H1 (cell line): Measurements from ENCODE around the gene ALOX5. TPM values are rescaled to one million over a fixed set of nuclear protein-coding genes. Genes with fewer than 3 reads are reported as not detected.

ENCODE experiments used
- CTCF ChIA-PET: fragments of 300-600 bp; sonication (Branson Sonifier 250); formaldehyde crosslinking; loops from one replicate; lab custom pipeline; 2021; ENCODE audit not compliant: partially characterized antibody; lab: Charles Lee
- POLR2A ChIA-PET: fragments of 300-600 bp; sonication (Branson Sonifier 250); formaldehyde crosslinking; loops from one replicate; lab custom pipeline; 2021; ENCODE audit warnings: inconsistent platforms; ENCODE audit not compliant: partially characterized antibody; lab: Charles Lee
- DNase-seq, 2 experiments: peaks; one replicate each; pipeline versions ENCODE4 v3.0.0 to v3.0.0-alpha.2; 2010 to 2022; ENCODE audit warnings: low spot score in 2 of 2, low read depth in 1 of 2, mixed read lengths in 1 of 2
- FAIRE-seq: peaks from 2 replicates; lab custom pipeline; 2011; peaks lifted over from hg19 to GRCh38; lab: Jason Lieb, UNC
- H2AFZ ChIP-seq: 2 replicates; pipeline ENCODE4 v1.8.1; 2012; ENCODE audit warnings: low read length, inconsistent platforms
- H2AK5ac ChIP-seq: 2 replicates; pipeline ENCODE4 v1.6.1; 2013; ENCODE audit warnings: low read depth, low read length
- H2BK120ac ChIP-seq: replicated peaks from 2 replicates; pipeline ENCODE3; 2013; ENCODE audit warnings: low read depth, low read length, inconsistent platforms
- H2BK12ac ChIP-seq: 2 replicates; pipeline ENCODE4 v1.6.1; 2013; ENCODE audit warnings: low read depth, low read length
- H2BK15ac ChIP-seq: 2 replicates; pipeline ENCODE4 v1.6.1; 2013; ENCODE audit warnings: low read length
- H2BK20ac ChIP-seq: 2 replicates; pipeline ENCODE4 v1.6.1; 2013; ENCODE audit warnings: low read length
- H2BK5ac ChIP-seq: 2 replicates; pipeline ENCODE4 v1.6.1; 2013; ENCODE audit warnings: low read depth, low read length
- H3K14ac ChIP-seq: 2 replicates; pipeline ENCODE4 v1.6.1; 2013; ENCODE audit warnings: inconsistent platforms; ENCODE audit not compliant: insufficient read length
- H3K18ac ChIP-seq: 2 replicates; pipeline ENCODE4 v1.6.1; 2013; ENCODE audit warnings: low read length; ENCODE audit errors: extremely low read depth
- H3K23ac ChIP-seq: 2 replicates; pipeline ENCODE4 v1.6.1; 2013; ENCODE audit warnings: inconsistent platforms; ENCODE audit not compliant: insufficient read length
- H3K23me2 ChIP-seq: 2 replicates; pipeline ENCODE4 v1.6.1; 2013; ENCODE audit warnings: low read depth, low read length
- H3K27ac ChIP-seq: 2 replicates; pipeline ENCODE4 v1.6.1; 2011; ENCODE audit warnings: low read depth, low read length, inconsistent platforms
- H3K27me3 ChIP-seq, 4 experiments: replicated peaks in 1 of 4; 1 replicate in 1 of 4; 2 replicates in 3 of 4; pipeline versions ENCODE4 v1.6.1 to v1.8.1; 2011 to 2013; ENCODE audit warnings: low read length in 3 of 4, mild to moderate bottlenecking in 3 of 4, inconsistent platforms in 2 of 4, mixed read lengths in 2 of 4, moderate library complexity in 1 of 4; ENCODE audit not compliant: control insufficient read depth in 3 of 4, insufficient read depth in 3 of 4; ENCODE audit errors: extremely low read depth in 1 of 4
- H3K36me3 ChIP-seq, 4 experiments: 2 replicates each; pipeline versions ENCODE4 v1.6.1 to v1.8.1; 2011 to 2013; ENCODE audit warnings: mild to moderate bottlenecking in 4 of 4, low read length in 3 of 4, moderate library complexity in 2 of 4, control low read depth in 1 of 4, inconsistent platforms in 1 of 4; ENCODE audit not compliant: insufficient read depth in 4 of 4, control insufficient read depth in 2 of 4
- H3K4ac ChIP-seq: replicated peaks from 2 replicates; pipeline ENCODE3; 2013; ENCODE audit warnings: low read length, low read depth, mixed read lengths, inconsistent platforms; ENCODE audit not compliant: insufficient read length
- H3K4me1 ChIP-seq, 4 experiments: replicated peaks in 1 of 4; 1 replicate in 1 of 4; 2 replicates in 3 of 4; pipeline versions ENCODE4 v1.6.1 to v1.8.1; 2011 to 2013; ENCODE audit warnings: low read length in 3 of 4, inconsistent platforms in 2 of 4, mixed read lengths in 1 of 4; ENCODE audit not compliant: insufficient read depth in 4 of 4, control insufficient read depth in 3 of 4
- H3K4me2 ChIP-seq, 2 experiments: 2 replicates each; pipeline versions ENCODE4 v1.6.1 to v1.8.1; 2011 to 2013; ENCODE audit warnings: low read depth in 2 of 2, low read length in 2 of 2, control low read depth in 1 of 2, inconsistent platforms in 1 of 2, mild to moderate bottlenecking in 1 of 2; ENCODE audit not compliant: insufficient read depth in 1 of 2
- H3K4me3 ChIP-seq, 4 experiments: fragments of 200-600, 300-600 bp in 1 of 4; sonication (generic), shearing (Covaris generic), sonication (Bioruptor Twin) in 1 of 4; 2 replicates each; pipeline versions ENCODE4 v1.5.1 to v1.8.1; 2011 to 2016; ENCODE audit warnings: low read length in 4 of 4, low read depth in 3 of 4, control low read depth in 2 of 4, inconsistent platforms in 2 of 4, mild to moderate bottlenecking in 2 of 4, mixed read lengths in 1 of 4, moderate library complexity in 1 of 4; ENCODE audit not compliant: insufficient read depth in 2 of 4; ENCODE audit errors: extremely low read depth in 1 of 4
- H3K56ac ChIP-seq: replicated peaks from 2 replicates; pipeline ENCODE3; 2013; ENCODE audit warnings: low read depth, mild to moderate bottlenecking, mixed read lengths, low read length, inconsistent platforms; ENCODE audit not compliant: insufficient read length
- H3K79me1 ChIP-seq: 2 replicates; pipeline ENCODE4 v1.6.1; 2013; ENCODE audit warnings: low read depth, low read length, control low read depth
- H3K79me2 ChIP-seq, 2 experiments: 2 replicates each; pipeline versions ENCODE4 v1.6.1 to v1.8.1; 2012 to 2013; ENCODE audit warnings: low read length in 2 of 2, mild to moderate bottlenecking in 2 of 2, inconsistent platforms in 1 of 2; ENCODE audit not compliant: insufficient read depth in 2 of 2, control insufficient read depth in 1 of 2
- H3K9ac ChIP-seq, 4 experiments: replicated peaks in 1 of 4; 1 replicate in 1 of 4; 2 replicates in 3 of 4; pipeline versions ENCODE4 v1.6.1 to v1.8.1; 2011 to 2013; ENCODE audit warnings: low read depth in 3 of 4, low read length in 3 of 4, control low read depth in 2 of 4, mild to moderate bottlenecking in 2 of 4, moderate library complexity in 2 of 4, inconsistent platforms in 1 of 4; ENCODE audit errors: extremely low read depth in 1 of 4
- H3K9me3 ChIP-seq, 2 experiments: 2 replicates each; pipeline versions ENCODE4 v1.6.1 to v1.8.1; 2012 to 2013; ENCODE audit warnings: mild to moderate bottlenecking in 2 of 2, moderate library complexity in 2 of 2, control low read depth in 1 of 2, inconsistent platforms in 1 of 2, low read depth in 1 of 2, low read length in 1 of 2, mixed read lengths in 1 of 2; ENCODE audit not compliant: insufficient read depth in 2 of 2
- H4K20me1 ChIP-seq, 2 experiments: replicated peaks in 1 of 2; 2 replicates each; pipeline versions ENCODE3 to v1.8.1; 2011 to 2013; ENCODE audit warnings: inconsistent platforms in 2 of 2, low read length in 2 of 2, mild to moderate bottlenecking in 1 of 2; ENCODE audit not compliant: insufficient read depth in 2 of 2, control insufficient read depth in 1 of 2
- H4K5ac ChIP-seq: 2 replicates; pipeline ENCODE4 v1.6.1; 2013; ENCODE audit warnings: low read length, low read depth, mixed read lengths, inconsistent platforms; ENCODE audit not compliant: insufficient read length
- H4K8ac ChIP-seq: 2 replicates; pipeline ENCODE4 v1.8.0; 2013; ENCODE audit warnings: mild to moderate bottlenecking, moderate library complexity, low read length, inconsistent platforms; ENCODE audit not compliant: insufficient read depth; ENCODE audit errors: extremely low read depth
- H4K91ac ChIP-seq: replicated peaks from 2 replicates; pipeline ENCODE3; 2013; ENCODE audit warnings: low read length, mixed read lengths, inconsistent platforms; ENCODE audit not compliant: insufficient read length
- BCL11A ChIP-seq, 2 experiments: IDR thresholded peaks; one replicate each; pipeline ENCODE4 v1.6.1; 2011; ENCODE audit warnings: low read depth in 2 of 2, low read length in 2 of 2, mild to moderate bottlenecking in 2 of 2
- CBX8 ChIP-seq: fragments of 300-800, 300-1000 bp; sonication (generic); IDR thresholded peaks from 2 replicates; pipeline ENCODE4 v1.7.1; 2016; ENCODE audit warnings: low read depth, low read length, borderline replicate concordance
- CTBP2 ChIP-seq: IDR thresholded peaks from 2 replicates; pipeline ENCODE4 v1.7.0; 2011; ENCODE audit warnings: borderline replicate concordance, mild to moderate bottlenecking, moderate library complexity, mixed read lengths, low read length; ENCODE audit not compliant: insufficient read depth, insufficient read length
- EP300 ChIP-seq, 2 experiments: IDR thresholded peaks; 1 replicate in 1 of 2; 2 replicates in 1 of 2; pipeline ENCODE4 v1.6.1; 2011 to 2012; ENCODE audit warnings: low read depth in 2 of 2, low read length in 2 of 2, mild to moderate bottlenecking in 2 of 2, borderline replicate concordance in 1 of 2, inconsistent platforms in 1 of 2, moderate library complexity in 1 of 2
- GABPA ChIP-seq: IDR thresholded peaks from 2 replicates; pipeline ENCODE4 v1.6.1; 2011; ENCODE audit warnings: mild to moderate bottlenecking, low read length, moderate library complexity, borderline replicate concordance; ENCODE audit not compliant: insufficient read depth
- PHF8 ChIP-seq: fragments of 200-600 bp; sonication (generic); conservative IDR thresholded peaks from 2 replicates; pipeline ENCODE4 v1.7.1; 2012; ENCODE audit warnings: low read depth, mild to moderate bottlenecking, inconsistent platforms, low read length, moderate library complexity
- POLR2AphosphoS5 ChIP-seq: IDR thresholded peaks from 2 replicates; pipeline ENCODE4 v1.6.1; 2011; ENCODE audit warnings: low read depth, low read length
- SIRT6 ChIP-seq: IDR thresholded peaks from one replicate; pipeline ENCODE4 v1.7.1; 2012; ENCODE audit warnings: low read length, inconsistent platforms
- WGBS, 2 experiments: shearing (Covaris generic) in 1 of 2; methylation state at CpG; one replicate each; pipeline versions ENCODE4 v1.1.6 to v1.1.7; 2013 to 2015; ENCODE audit warnings: low lambda C conversion rate in 2 of 2, mixed read lengths in 2 of 2, inconsistent platforms in 1 of 2, low coverage in 1 of 2, missing lambda C conversion rate in 1 of 2; ENCODE audit not compliant: insufficient replicate concordance in 2 of 2, insufficient coverage in 1 of 2, insufficient read length in 1 of 2; ENCODE audit errors: extremely low coverage in 1 of 2, missing lambda C conversion rate in 1 of 2; 5-methylcytosine and 5-hydroxymethylcytosine counted together
- polyA plus RNA-seq, 7 experiments: library from polyadenylated mRNA; depleted of rRNA in 3 of 7; stranded (reverse) in 5 of 7; unstranded in 2 of 7; fragments of >200 nt in 5 of 7; fragments of 200-250 nt in 2 of 7; gene quantifications; 1 replicate in 5 of 7; 2 replicates in 1 of 7; 4 replicates in 1 of 7; pipeline versions ENCODE4 v1.2.1 to v1.2.3, GENCODE V29; 2011 to 2013; ENCODE audit warnings: missing spikeins in 2 of 7, mixed read lengths in 2 of 7
- total RNA-seq: library from RNA; stranded (reverse); fragmentation: NEBNext Ultra II Directional; extraction: Animal tissue kit (Norgen Biotek cat#: 25700); gene quantifications from 2 replicates; pipeline ENCODE4 v1.2.1, GENCODE V29; 2021
- TF ChIP-seq, protein P1 (sequence below): IDR thresholded peaks from 2 replicates; pipeline ENCODE4 v1.6.1; 2012; ENCODE audit warnings: inconsistent platforms

ALOX5 gene
- total and polyA plus RNA-seq, 2 of the 8 experiments (the other 6 are each of a cell fraction or from before 2014, with no cell fraction given), result 1.6 to 3.8 TPM

DNA sequence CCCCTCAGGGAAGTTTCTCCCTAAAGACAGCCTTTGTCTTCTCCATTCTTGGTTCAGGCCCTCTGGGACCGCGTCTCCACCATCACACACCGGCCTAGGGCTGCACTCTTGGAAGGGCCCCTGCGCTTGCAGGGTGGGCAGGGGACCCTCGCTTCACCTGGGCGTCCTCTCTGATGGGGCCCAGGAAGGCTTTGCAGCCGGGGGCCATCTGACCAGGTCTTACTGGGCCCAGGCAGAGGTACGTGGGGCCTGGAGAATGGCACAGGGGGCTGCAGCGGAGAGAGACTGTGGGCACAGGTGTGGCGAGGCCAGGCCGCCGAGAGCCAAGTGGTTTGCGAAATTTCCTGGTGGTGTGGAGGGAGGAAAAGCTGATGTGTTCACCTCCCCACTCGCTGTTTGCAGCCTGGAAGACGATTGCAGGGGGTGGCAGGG, 44.4 kb downstream of the ALOX5 start:
- no peak overlapping the region for H2BK20ac ChIP-seq
- peaks cover 0 to 10% (median 7%) of the 10 kb centered on the region in 4 experiments; a peak in 6 of 7 replicates for H3K4me1 ChIP-seq
- DNase-seq (no peak), FAIRE-seq (no peak)
- peak overlapping the region; percentile 94 to 95 for H3K4me2 ChIP-seq
- no peak overlapping the region for H2AK5ac ChIP-seq
- peaks cover 16% of the 10 kb centered on the region; the same call in 1 of the 2 replicates for H3K23me2 ChIP-seq
- H3K9ac ChIP-seq, result no peak overlapping the region
- H4K91ac ChIP-seq, result no peak overlapping the region
- no peaks in the 10 kb centered on the region for H3K79me2 ChIP-seq
- peak overlapping the region; percentile 57 to 73 (median 70) for H3K4me3 ChIP-seq
- no peak overlapping the region for H3K23ac ChIP-seq
- H2BK12ac ChIP-seq, result no peak overlapping the region
- no peak overlapping the region for H2BK120ac ChIP-seq
- H3K27me3 ChIP-seq, result peaks cover 0 to 7% (median under 1%) of the 10 kb centered on the region in 4 experiments; a peak in 3 of 7 replicates
- H3K36me3 ChIP-seq, result no peaks in the 10 kb centered on the region
- no peak overlapping the region for H4K5ac ChIP-seq
- H3K18ac ChIP-seq, result no peak overlapping the region; the same call in 1 of the 2 replicates
- H3K27ac ChIP-seq, result no peak overlapping the region
- H3K14ac ChIP-seq, result no peak overlapping the region
- ChIA-PET POLR2A (interaction anchor here (1.2 to 2.4 kb wide), 4 partner anchors 9 to 417 kb away, joined by 3 to 16 read pairs (median 3); no protein-coding TSS in a partner anchor), CTCF (interaction anchor here (1.0 to 1.9 kb wide), 2 partner anchors 26 to 44 kb away, joined by 4 to 8 read pairs; no protein-coding TSS in a partner anchor)
- H3K56ac ChIP-seq, result peak overlapping the region; percentile 53
- H2BK5ac ChIP-seq, result no peak overlapping the region
- 0 out of 2 replicates have a peak overlapping the region, but pooled peaks have one; percentile 16 for H2BK15ac ChIP-seq
- H3K79me1 ChIP-seq, result no peaks in the 10 kb centered on the region
- 77% methylated on average over 15 of the region's 15 CpGs; no CpG with 5 or more reads in 1 of the 2 experiments for WGBS, 2 experiments
- no peak overlapping the region for H3K4ac ChIP-seq
- peak overlapping the region; percentile 27; the same call in 1 of the 2 replicates for H2AFZ ChIP-seq
- TF ChIP-seq CTBP2 (no peak), PHF8 (no peak), POLR2AphosphoS5 (no peak), BCL11A (IDR thresholded peaks at IDR 0.05; ENCODE audit: low read depth in 2 of 2, low read length in 2 of 2) (no peak), EP300 (IDR thresholded peaks at IDR 0.05; ENCODE audit: borderline replicate concordance in 1 of 2, low read depth in 2 of 2, low read length in 2 of 2) (no peak), SIRT6 (no peak), GABPA (no peak), CBX8 (no peak)
- TF ChIP-seq, protein P1, sequence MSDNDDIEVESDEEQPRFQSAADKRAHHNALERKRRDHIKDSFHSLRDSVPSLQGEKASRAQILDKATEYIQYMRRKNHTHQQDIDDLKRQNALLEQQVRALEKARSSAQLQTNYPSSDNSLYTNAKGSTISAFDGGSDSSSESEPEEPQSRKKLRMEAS, result no peak
- peak overlapping the region; percentile 9; the same call in 1 of the 2 replicates for H4K8ac ChIP-seq
- no peaks in the 10 kb centered on the region for H3K9me3 ChIP-seq
- H4K20me1 ChIP-seq, result no peaks in the 10 kb centered on the region
